Osteocyte (in vitro differentiated cells): ENCODE results near the gene TPI1. TPM values are rescaled to one million over a fixed set of nuclear protein-coding genes. Genes with fewer than 3 reads are reported as not detected.

Experiments
- DNase-seq: peaks from one replicate; pipeline ENCODE4 v3.0.0; 2021; ENCODE audit warnings: mixed read lengths; ENCODE audit not compliant: unreplicated experiment; ENCODE audit errors: extremely low spot score
- H3K27ac Mint-ChIP-seq: one replicate; pipeline ENCODE4 v1.8.0; 2021; ENCODE audit warnings: mild to moderate bottlenecking, mixed read lengths; ENCODE audit not compliant: unreplicated experiment
- H3K27me3 Mint-ChIP-seq: one replicate; pipeline ENCODE4 v1.8.0; 2021; ENCODE audit warnings: mixed read lengths; ENCODE audit not compliant: unreplicated experiment
- H3K36me3 Mint-ChIP-seq: one replicate; pipeline ENCODE4 v1.8.0; 2021; ENCODE audit warnings: mixed read lengths; ENCODE audit not compliant: unreplicated experiment
- H3K4me1 Mint-ChIP-seq: one replicate; pipeline ENCODE4 v1.8.0; 2021; ENCODE audit warnings: mixed read lengths; ENCODE audit not compliant: unreplicated experiment
- H3K4me3 Mint-ChIP-seq: one replicate; pipeline ENCODE4 v1.8.0; 2021; ENCODE audit warnings: mild to moderate bottlenecking, moderate library complexity, mixed read lengths; ENCODE audit not compliant: unreplicated experiment
- H3K9me3 Mint-ChIP-seq: one replicate; pipeline ENCODE4 v1.8.0; 2021; ENCODE audit warnings: mixed read lengths; ENCODE audit not compliant: unreplicated experiment
- CTCF ChIP-seq: fragments of 200-600 bp; sonication (generic); IDR thresholded peaks from 2 replicates; pipeline ENCODE4 v1.5.0; 2021; ENCODE audit warnings: antibody characterized with exemption, mild to moderate bottlenecking, moderate library complexity
- total RNA-seq: library from RNA; stranded (reverse); gene quantifications from 2 replicates; pipeline ENCODE4 v1.2.1, GENCODE V29; 2021

The TPI1 gene
- total RNA-seq, 1 donor from 2014 or later, result 408 TPM

- Mint-ChIP-seq H3K27me3 (no peaks in the 10 kb centered on the region), H3K27ac (no peak overlapping the region), H3K4me3 (no peak overlapping the region), H3K36me3 (peaks cover 24% of the 10 kb centered on the region), H3K9me3 (no peaks in the 10 kb centered on the region), H3K4me1 (peaks cover 15% of the 10 kb centered on the region)
- TF ChIP-seq CTCF, result no peak
- no peak for DNase-seq
Measured at GRCh38 chr12:6832125-6832524, 35.2 kb upstream of the TPI1 start.

- H3K27ac Mint-ChIP-seq, result no peak overlapping the region
- no peak for TF ChIP-seq CTCF
Measured at GRCh38 chr12:6833189-6833890, 34.0 kb upstream of the TPI1 start.

GRCh38 chr12:6834254-6834653 is 33.1 kb upstream of the TPI1 start:
- H3K27me3 Mint-ChIP-seq, result no peaks in the 10 kb centered on the region
- peaks cover 7% of the 10 kb centered on the region for H3K4me1 Mint-ChIP-seq
- no peaks in the 10 kb centered on the region for H3K9me3 Mint-ChIP-seq
- H3K27ac Mint-ChIP-seq, result no peak overlapping the region
- no peak for DNase-seq
- no peak for TF ChIP-seq CTCF
- no peak overlapping the region for H3K4me3 Mint-ChIP-seq
- peaks cover 24% of the 10 kb centered on the region for H3K36me3 Mint-ChIP-seq

More at GRCh38 chr12:6833189-6833890, 34.0 kb upstream of the TPI1 start:
- no peaks in the 10 kb centered on the region for H3K9me3 Mint-ChIP-seq
- H3K4me3 Mint-ChIP-seq, result no peak overlapping the region
- H3K36me3 Mint-ChIP-seq, result peaks cover 24% of the 10 kb centered on the region
- peaks cover 7% of the 10 kb centered on the region for H3K4me1 Mint-ChIP-seq
- H3K27me3 Mint-ChIP-seq, result no peaks in the 10 kb centered on the region
- no peak for DNase-seq

GRCh38 chr12:6834873-6835272 is 32.5 kb upstream of the TPI1 start:
- Mint-ChIP-seq H3K4me3 (no peak overlapping the region), H3K27ac (peak overlapping the region; percentile 8), H3K4me1 (peaks cover 3% of the 10 kb centered on the region)

GRCh38 chr12:6836851-6837250 is 30.5 kb upstream of the TPI1 start:
- Mint-ChIP-seq H3K4me3 (no peak overlapping the region), H3K27me3 (no peaks in the 10 kb centered on the region), H3K9me3 (no peaks in the 10 kb centered on the region), H3K36me3 (peaks cover 16% of the 10 kb centered on the region), H3K27ac (no peak overlapping the region), H3K4me1 (no peaks in the 10 kb centered on the region)
- TF ChIP-seq CTCF, result no peak
- DNase-seq, result no peak

More at GRCh38 chr12:6834873-6835272, 32.5 kb upstream of the TPI1 start:
- no peaks in the 10 kb centered on the region for H3K27me3 Mint-ChIP-seq
- no peaks in the 10 kb centered on the region for H3K9me3 Mint-ChIP-seq
- no peak for DNase-seq
- H3K36me3 Mint-ChIP-seq, result peaks cover 24% of the 10 kb centered on the region
- TF ChIP-seq CTCF, result no peak
